PFSK-1 (cell line): ENCODE data around the gene OR1F1.

ENCODE experiments used
- POLR2AphosphoS5 ChIP-seq: IDR thresholded peaks from 2 replicates; pipeline ENCODE4 v1.6.1; 2012; ENCODE audit warnings: low read depth, mild to moderate bottlenecking, control low read depth, low read length, moderate library complexity
- TF ChIP-seq, protein P1 (sequence below), 2 experiments: IDR thresholded peaks; 2 replicates each; pipeline versions ENCODE4 v1.6.1 to v1.8.0; 2011 to 2012; ENCODE audit warnings: low read depth in 2 of 2, low read length in 2 of 2, control low read depth in 1 of 2, inconsistent platforms in 1 of 2, mild to moderate bottlenecking in 1 of 2, moderate library complexity in 1 of 2; ENCODE audit not compliant: insufficient read depth in 1 of 2

DNA sequence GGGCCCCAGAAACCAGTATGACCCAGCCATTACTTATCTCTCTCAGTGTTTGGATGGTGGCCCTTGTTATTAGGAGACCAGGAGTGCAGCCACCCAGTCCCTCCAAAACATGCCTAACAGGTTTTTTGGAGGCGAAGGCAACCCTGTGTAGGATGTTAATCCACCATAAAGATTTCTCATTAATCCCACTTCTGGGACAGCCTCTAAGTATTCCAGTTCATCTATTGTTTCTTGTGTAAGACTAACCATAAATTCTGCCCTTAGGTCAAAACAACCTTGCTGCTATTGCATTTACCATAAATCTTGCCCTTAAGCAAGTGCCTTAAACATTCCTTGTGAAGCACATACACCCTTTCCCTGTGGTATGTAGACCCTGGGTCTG, 21.5 kb upstream of the OR1F1 start:
- TF ChIP-seq, protein P1, sequence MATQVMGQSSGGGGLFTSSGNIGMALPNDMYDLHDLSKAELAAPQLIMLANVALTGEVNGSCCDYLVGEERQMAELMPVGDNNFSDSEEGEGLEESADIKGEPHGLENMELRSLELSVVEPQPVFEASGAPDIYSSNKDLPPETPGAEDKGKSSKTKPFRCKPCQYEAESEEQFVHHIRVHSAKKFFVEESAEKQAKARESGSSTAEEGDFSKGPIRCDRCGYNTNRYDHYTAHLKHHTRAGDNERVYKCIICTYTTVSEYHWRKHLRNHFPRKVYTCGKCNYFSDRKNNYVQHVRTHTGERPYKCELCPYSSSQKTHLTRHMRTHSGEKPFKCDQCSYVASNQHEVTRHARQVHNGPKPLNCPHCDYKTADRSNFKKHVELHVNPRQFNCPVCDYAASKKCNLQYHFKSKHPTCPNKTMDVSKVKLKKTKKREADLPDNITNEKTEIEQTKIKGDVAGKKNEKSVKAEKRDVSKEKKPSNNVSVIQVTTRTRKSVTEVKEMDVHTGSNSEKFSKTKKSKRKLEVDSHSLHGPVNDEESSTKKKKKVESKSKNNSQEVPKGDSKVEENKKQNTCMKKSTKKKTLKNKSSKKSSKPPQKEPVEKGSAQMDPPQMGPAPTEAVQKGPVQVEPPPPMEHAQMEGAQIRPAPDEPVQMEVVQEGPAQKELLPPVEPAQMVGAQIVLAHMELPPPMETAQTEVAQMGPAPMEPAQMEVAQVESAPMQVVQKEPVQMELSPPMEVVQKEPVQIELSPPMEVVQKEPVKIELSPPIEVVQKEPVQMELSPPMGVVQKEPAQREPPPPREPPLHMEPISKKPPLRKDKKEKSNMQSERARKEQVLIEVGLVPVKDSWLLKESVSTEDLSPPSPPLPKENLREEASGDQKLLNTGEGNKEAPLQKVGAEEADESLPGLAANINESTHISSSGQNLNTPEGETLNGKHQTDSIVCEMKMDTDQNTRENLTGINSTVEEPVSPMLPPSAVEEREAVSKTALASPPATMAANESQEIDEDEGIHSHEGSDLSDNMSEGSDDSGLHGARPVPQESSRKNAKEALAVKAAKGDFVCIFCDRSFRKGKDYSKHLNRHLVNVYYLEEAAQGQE (IDR thresholded peaks at IDR 0.05; ENCODE audit: insufficient read depth in 1 of 2, low read depth in 2 of 2, low read length in 2 of 2), result no peak
- no peak for TF ChIP-seq POLR2AphosphoS5
